ENCODE results near the gene SLC23A2. TPM values are rescaled to one million over a fixed set of nuclear protein-coding genes. Genes with fewer than 3 reads are reported as not detected.
"Not testable (repeated sequence)": the region's sequence is repeated elsewhere in the genome, so short reads cannot be mapped to it uniquely, and the experiment has no call there.

The SLC23A2 gene
- total RNA-seq, 1 donor from 2014 or later, result 12.5 TPM

DNA sequence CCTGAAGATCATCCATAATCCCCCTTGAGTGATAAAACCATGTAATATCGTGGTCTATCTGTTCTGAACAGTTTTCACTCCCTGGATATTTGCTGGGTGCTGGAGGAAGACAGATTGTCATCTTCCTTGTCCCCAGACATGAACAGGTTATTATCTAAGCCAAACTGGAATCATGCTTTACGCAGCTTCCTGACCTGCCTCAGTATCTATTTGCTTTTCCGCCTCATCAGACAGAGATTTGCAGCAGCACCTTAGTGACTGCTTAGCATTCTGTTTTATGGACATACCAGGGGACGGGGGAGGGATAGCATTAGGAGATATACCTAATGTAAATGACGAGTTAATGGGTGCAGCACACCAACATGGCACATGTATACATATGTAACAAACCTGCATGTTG lies 124.6 kb downstream of the SLC23A2 start:
- no peak for DNase-seq (ENCODE audit: low spot score)

GRCh38 chr20:4876301-4876700 lies 125.0 kb downstream of the SLC23A2 start:
- no peak for DNase-seq (ENCODE audit: low spot score)

DNA sequence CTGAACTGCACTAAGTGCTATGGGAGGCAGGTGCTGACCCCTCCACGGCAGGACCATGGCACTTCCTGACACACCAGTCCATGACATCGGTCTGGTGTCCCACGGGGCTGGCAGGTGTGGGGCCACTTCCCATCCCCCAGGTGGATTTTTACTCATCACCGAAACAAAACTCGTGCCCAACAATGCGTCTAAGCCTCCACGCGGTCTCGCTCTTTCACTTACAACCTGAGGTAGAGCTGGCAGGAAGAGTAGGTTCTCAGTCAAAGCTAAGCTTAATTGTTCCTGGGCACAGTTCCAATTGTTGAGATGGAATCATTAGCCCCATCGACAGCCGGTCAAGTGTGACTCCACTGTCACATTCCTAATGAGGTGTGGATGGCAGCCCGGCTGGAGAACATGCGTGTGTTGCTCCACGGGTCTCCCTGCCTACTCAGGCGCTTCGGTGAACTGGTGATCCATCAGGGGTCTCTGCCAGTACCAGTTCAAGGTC lies 125.7 kb downstream of the SLC23A2 start:
- DNase-seq (ENCODE audit: low spot score), result no peak

GRCh38 chr20:4873396-4873795 lies 127.9 kb downstream of the SLC23A2 start:
- DNase-seq (ENCODE audit: low spot score), result no peak

DNA sequence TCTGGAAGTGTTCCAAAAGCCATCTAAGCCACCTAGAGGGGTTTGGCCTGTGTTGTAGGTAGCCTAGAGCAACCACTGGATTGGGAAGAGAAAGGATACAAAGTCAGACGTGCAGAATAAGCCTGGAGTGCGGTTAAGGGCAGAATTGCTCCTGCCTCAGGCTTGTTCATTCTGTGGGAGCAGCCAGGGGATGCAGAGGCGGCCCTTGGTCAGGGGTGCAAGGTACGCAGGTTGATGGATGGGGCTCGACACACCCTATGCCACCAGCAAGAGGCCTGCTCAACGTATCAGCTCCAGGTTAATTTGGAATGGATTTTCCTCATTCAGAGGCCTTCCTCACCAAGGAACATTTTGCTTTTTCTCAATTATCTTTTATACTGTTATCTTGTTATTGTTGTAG lies 129.8 kb downstream of the SLC23A2 start:
- DNase-seq (ENCODE audit: low spot score), result no peak

- DNase-seq (ENCODE audit: low spot score), result no peak
These were observed 130.4 kb downstream of the SLC23A2 start for GRCh38 chr20:4870906-4871305.

GRCh38 chr20:4869290-4870193 lies 131.8 kb downstream of the SLC23A2 start:
- no peak for DNase-seq (ENCODE audit: low spot score)

GRCh38 chr20:4867051-4867450 lies 134.3 kb downstream of the SLC23A2 start:
- no peak for DNase-seq (ENCODE audit: low spot score)

DNA sequence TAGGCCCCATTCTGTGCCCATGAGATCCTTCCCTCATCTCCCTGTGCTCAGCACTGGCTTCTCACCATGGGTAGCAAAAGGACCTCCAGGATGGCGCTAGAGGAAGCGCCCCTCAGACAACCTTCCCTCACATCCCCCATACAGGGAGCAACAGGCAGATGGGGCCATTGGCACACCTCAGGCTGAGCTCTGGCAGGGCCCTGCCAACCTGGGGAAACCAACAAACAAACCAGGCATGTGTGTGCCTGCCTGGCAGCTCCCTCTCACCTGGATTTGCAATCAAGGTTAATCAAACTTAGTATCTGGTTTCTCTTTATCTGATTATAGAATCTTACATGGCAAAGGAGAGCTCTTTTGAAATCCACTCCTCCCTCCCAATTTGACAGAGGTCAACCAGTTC lies 134.9 kb downstream of the SLC23A2 start:
- DNase-seq (ENCODE audit: low spot score), result no peak

GRCh38 chr20:4864311-4864752 lies 137.0 kb downstream of the SLC23A2 start:
- no peak for DNase-seq (ENCODE audit: low spot score)

- DNase-seq (ENCODE audit: low spot score), result no peak
These were observed 138.6 kb downstream of the SLC23A2 start for GRCh38 chr20:4862661-4863060.

DNA sequence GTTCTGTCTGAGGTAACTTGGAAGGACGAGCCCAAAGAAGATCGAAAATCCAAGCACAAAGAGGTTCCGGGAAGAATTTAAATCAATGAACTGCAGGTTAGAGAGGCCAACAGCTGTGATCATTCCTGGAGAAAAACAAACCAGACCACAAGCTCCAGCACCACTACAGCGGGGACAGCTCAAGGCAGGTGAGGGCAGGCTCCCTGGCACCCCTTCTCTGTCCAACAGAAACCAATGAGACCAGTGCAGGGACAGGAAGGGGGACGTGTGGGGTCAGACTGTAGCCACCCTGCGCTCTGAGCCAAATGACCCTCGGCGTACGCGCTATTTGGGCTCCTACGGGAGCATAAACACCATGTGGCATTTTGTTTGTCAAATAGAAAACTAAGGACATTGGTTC lies 139.3 kb downstream of the SLC23A2 start:
- DNase-seq (ENCODE audit: low spot score), result no peak

DNA sequence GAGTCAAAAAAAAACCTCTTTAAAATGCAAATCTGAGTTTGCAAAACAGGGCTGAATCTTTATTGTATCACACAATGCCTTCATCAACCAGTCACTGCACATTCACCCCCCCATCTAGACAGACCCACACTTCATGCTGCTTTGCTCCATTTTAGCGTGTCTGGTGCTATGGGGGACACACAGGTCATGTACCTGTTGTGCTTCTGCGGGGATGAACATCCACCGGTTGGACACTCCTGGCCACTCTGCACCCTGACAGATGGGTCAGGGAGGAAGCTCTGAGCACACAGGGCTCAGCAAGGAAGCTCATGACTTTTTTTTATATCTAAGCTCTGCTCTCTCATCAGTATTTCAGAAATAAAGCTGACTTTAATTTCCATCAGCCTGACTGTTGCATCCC lies 143.3 kb downstream of the SLC23A2 start:
- no peak for DNase-seq (ENCODE audit: low spot score)

GRCh38 chr20:4856022-4856755 lies 145.1 kb downstream of the SLC23A2 start:
- no peak for DNase-seq (ENCODE audit: low spot score)

GRCh38 chr20:4855555-4855954 lies 145.8 kb downstream of the SLC23A2 start:
- DNase-seq (ENCODE audit: low spot score), result no peak

GRCh38 chr20:4855097-4855496 lies 146.2 kb downstream of the SLC23A2 start:
- DNase-seq (ENCODE audit: low spot score), result no peak

DNA sequence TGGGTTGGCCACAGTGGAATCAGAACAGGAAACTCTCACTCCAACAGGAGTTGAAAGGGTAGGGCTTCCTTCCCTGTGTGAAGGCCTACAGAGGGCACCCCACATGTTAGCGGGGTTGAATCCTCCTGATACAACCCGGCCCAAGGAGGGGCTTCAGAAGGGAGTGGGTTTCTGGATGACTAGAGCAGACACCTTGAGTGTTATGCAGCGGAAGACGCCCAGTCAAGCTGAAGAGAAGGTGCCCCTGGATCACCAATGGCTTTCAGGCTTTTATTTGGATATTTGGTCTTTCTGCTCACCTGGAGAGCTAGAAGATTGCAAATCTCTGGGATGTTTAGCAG lies 146.8 kb downstream of the SLC23A2 start:
- DNase-seq (ENCODE audit: low spot score), result no peak

DNA sequence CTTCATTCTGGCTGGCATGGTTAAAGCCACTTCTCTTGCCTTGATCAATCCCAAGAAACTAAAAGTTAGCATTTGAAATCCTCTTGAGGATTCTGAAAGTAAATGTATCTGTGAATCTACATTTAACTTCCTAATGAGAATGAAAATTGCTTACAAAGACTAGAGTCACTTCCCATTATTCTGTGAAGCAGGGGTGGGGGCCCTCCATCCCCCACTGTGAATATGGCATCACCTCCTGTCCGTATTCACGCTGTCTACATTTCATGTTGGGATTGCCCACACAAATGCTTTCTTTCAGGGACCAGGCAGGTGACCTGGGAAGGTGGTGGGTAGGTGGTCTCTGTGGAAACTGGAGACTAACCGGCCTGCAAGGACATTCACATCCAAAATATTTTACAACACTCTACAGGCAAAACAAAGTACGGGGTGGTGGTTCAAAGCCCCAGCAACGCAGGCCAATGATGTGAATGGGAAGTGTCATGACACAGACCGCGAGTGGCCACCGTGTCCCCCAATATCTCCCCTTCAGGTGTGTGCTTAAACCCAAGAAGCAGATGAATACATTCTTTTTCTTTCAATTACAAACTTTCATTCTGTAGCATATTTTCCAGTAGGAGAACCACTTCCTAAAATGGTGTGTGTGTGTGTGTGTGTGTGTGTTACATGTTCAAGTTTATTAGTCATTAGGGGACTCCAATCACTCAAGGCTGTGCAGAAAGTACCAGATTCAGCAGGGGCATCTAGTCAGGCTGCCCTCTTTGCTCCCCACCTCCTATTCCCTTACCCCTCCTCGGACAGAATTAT lies 147.4 kb downstream of the SLC23A2 start:
- DNase-seq (ENCODE audit: low spot score), result no peak

- DNase-seq (ENCODE audit: low spot score), result no peak
These were observed 148.3 kb downstream of the SLC23A2 start for GRCh38 chr20:4853004-4853403.

GRCh38 chr20:4850960-4851359 lies 150.3 kb downstream of the SLC23A2 start:
- DNase-seq (ENCODE audit: low spot score), result no peak

- DNase-seq (ENCODE audit: low spot score), result not testable (repeated sequence)
These were observed 152.5 kb downstream of the SLC23A2 start for GRCh38 chr20:4848829-4849228.

GRCh38 chr20:4848041-4848440 lies 153.3 kb downstream of the SLC23A2 start:
- no peak for DNase-seq (ENCODE audit: low spot score)

All from umbilical cord (tissue), 2 donors.